A673 (cell line): ENCODE results near the gene SERINC3.

Source experiments
- CTCF ChIP-seq: fragments of 300-800, 200-600 bp; sonication (generic); conservative IDR thresholded peaks from 2 replicates; pipeline ENCODE4 v1.5.1; 2017; ENCODE audit warnings: low read depth, mild to moderate bottlenecking, antibody characterized with exemption, low read length, moderate library complexity, mixed read lengths
- EZH2 ChIP-seq: fragments of 200-600 bp; sonication (generic); IDR thresholded peaks from 2 replicates; pipeline ENCODE4 v1.6.1; 2017; ENCODE audit warnings: borderline replicate concordance, low read depth, mild to moderate bottlenecking, mixed read lengths, antibody characterized with exemption, low read length; ENCODE audit not compliant: poor library complexity, severe bottlenecking

- TF ChIP-seq CTCF, result no peak
- TF ChIP-seq EZH2, result no peak
These were observed 38.4 kb upstream of the SERINC3 start for GRCh38 chr20:44560229-44560628.
